ENCODE data around the gene PRSS53. TPM values are rescaled to one million over a fixed set of nuclear protein-coding genes. Genes with fewer than 3 reads are reported as not detected.
A peak's percentile ranks its signal among the peaks of the same experiment; 100 is the strongest.

PRSS53 gene
- total RNA-seq, 3 donors from 2014 or later, result 1.3 to 2.0 (median 1.3) TPM

DNA sequence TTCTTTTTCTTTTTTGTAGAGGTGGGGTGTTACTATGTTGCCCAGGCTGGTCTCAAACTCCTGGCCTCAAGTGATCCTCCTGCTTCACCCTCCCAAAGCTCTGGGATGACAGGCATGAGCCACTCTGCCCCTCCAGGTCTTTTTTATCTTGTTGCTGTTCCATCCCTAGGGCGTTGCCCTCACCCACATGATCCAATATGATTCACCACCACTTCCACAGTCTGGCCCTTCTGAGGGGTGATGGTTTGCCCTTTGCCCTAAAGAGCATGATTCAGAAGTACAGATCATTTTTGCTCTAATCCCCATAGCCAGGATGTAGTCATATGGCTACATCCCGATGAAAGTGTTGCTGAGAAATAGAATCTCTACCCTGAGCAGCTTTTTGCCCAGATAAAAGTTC, 36.6 kb downstream of the PRSS53 start:
- H3K27me3 ChIP-seq, result no peaks in the 10 kb centered on the region

DNA sequence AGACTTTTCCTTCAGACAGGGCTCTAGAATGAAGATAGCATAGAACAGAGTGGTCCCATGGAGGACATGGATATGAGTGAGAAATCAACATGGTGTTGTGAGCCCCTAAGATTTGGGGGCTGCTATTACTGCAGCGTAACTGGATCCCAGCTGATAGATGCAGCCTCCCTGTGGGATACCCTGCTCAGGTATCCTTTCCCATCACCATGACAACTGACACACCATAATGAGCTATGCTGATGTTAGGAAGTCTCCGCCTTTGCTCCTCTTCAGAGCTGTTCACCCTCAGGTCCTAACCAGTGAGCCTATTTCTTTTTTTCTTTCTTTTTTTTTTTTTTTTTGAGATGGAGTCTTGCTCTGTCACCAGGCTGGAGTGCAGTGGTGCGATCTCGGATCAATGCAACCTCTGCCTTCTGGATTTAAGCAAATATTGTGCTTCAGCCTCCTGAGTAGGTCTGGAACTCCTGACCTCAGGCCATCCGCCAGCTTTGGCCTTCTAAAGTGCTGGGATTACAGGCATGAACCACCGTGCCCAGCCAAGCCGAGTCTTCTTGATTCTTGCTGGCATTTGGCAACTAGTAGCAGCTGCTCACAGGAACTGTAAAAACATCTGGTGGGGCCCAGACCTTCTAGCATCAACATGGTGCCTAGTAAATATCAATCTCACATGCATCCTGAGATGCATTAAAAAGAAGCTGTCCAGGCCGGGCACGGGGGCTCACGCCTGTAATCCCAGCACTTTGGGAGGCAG, 38.3 kb downstream of the PRSS53 start:
- Histone ChIP-seq H3K36me3 (no peaks in the 10 kb centered on the region), H3K4me1 (no peaks in the 10 kb centered on the region), H3K4me3 (no peak overlapping the region), H3K9me3 (no peaks in the 10 kb centered on the region), H3K27me3 (no peaks in the 10 kb centered on the region), H3K27ac (no peak overlapping the region)
- no peak for TF ChIP-seq POLR2A (IDR thresholded peaks at IDR 0.05)
- TF ChIP-seq, protein P1, sequence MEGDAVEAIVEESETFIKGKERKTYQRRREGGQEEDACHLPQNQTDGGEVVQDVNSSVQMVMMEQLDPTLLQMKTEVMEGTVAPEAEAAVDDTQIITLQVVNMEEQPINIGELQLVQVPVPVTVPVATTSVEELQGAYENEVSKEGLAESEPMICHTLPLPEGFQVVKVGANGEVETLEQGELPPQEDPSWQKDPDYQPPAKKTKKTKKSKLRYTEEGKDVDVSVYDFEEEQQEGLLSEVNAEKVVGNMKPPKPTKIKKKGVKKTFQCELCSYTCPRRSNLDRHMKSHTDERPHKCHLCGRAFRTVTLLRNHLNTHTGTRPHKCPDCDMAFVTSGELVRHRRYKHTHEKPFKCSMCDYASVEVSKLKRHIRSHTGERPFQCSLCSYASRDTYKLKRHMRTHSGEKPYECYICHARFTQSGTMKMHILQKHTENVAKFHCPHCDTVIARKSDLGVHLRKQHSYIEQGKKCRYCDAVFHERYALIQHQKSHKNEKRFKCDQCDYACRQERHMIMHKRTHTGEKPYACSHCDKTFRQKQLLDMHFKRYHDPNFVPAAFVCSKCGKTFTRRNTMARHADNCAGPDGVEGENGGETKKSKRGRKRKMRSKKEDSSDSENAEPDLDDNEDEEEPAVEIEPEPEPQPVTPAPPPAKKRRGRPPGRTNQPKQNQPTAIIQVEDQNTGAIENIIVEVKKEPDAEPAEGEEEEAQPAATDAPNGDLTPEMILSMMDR (IDR thresholded peaks at IDR 0.05), result no peak
- TF ChIP-seq POLR2AphosphoS5 (IDR thresholded peaks at IDR 0.05), result no peak
- no peak for DNase-seq (ENCODE audit: low spot score in 2 of 2)
- intact Hi-C loops (cut with DNase I; ENCODE audit: low total_unique reads), result no loop called here

More for the DNA sequence above, 36.6 kb downstream of the PRSS53 start:
- intact Hi-C loops (cut with DNase I; ENCODE audit: low total_unique reads), result no loop called here
- no peak overlapping the region for H3K4me3 ChIP-seq
- no peaks in the 10 kb centered on the region for H3K36me3 ChIP-seq
- DNase-seq (ENCODE audit: low spot score in 2 of 2), result no peak
- H3K4me1 ChIP-seq, result no peaks in the 10 kb centered on the region
- TF ChIP-seq, protein P1 (IDR thresholded peaks at IDR 0.05), result no peak
- TF ChIP-seq POLR2AphosphoS5 (IDR thresholded peaks at IDR 0.05) (no peak), POLR2A (IDR thresholded peaks at IDR 0.05) (no peak)
- peak overlapping the region in 1 of 2 donors; percentile 34 for H3K27ac ChIP-seq
- H3K9me3 ChIP-seq, result no peaks in the 10 kb centered on the region

DNA sequence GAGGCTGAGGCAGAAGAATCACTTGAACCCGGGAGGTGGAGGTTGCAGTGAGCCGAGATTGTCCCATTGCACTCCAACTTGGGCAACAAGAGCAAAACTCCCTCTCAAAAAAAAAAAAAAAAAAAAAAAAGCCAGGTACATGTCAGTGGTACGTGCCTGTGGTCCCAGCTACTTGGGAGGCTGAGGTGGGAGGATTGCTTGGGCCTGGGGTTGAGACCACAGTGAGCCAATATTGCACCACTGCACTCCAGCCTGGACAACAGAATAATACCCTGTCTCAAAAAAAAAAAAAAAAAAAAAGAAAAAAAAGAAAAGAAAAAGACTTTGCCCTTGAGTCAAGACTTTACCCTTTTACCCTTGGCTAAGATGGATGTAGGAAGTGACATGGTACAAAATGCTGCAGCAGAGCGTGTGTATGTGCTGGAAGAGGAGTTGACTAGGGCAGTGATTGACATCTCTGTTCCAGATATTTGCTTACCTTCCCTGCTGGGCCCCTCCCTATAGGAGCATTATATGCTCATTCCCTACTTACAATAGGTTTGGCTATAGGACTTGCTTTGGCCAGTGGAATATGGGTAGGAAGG, 44.8 kb downstream of the PRSS53 start:
- H3K4me1 ChIP-seq, result no peaks in the 10 kb centered on the region
- peaks cover 5% of the 10 kb centered on the region for H3K36me3 ChIP-seq
- intact Hi-C loops (cut with DNase I; ENCODE audit: low total_unique reads), result no loop called here
- no peaks in the 10 kb centered on the region for H3K27me3 ChIP-seq
- no peaks in the 10 kb centered on the region for H3K9me3 ChIP-seq
- no peak overlapping the region for H3K27ac ChIP-seq
- DNase-seq (ENCODE audit: low spot score in 2 of 2), result no peak
- H3K4me3 ChIP-seq, result no peak overlapping the region
- TF ChIP-seq, protein P1 (IDR thresholded peaks at IDR 0.05), result no peak
- TF ChIP-seq POLR2AphosphoS5 (IDR thresholded peaks at IDR 0.05) (no peak), POLR2A (IDR thresholded peaks at IDR 0.05) (no peak)

DNA sequence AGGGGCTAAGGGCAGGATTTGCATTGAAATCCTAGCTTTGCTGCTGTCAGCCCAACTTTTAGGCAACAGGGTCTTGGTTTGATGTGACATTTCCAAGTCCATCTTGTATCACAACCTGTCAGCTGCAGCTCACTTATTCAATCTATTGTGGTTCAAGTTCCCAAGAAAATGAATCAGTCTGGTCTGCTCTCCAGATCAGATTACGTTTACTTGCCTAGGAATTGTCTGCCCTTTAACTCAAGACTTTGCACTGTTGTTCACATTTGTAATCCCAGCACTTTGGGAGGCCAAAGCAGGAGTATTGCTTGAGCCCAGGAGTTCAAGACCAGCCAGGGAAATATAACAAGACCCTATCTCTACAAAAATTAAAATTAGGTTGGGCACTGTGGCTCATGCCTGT, 45.4 kb downstream of the PRSS53 start:
- H3K27me3 ChIP-seq, result no peaks in the 10 kb centered on the region
- H3K27ac ChIP-seq, result no peak overlapping the region
- no peak for DNase-seq (ENCODE audit: low spot score in 2 of 2)
- intact Hi-C loops (cut with DNase I; ENCODE audit: low total_unique reads), result no loop called here
- TF ChIP-seq, protein P1 (IDR thresholded peaks at IDR 0.05), result no peak
- no peak for TF ChIP-seq POLR2AphosphoS5 (IDR thresholded peaks at IDR 0.05)
- no peak for TF ChIP-seq POLR2A (IDR thresholded peaks at IDR 0.05)
- H3K4me3 ChIP-seq, result no peak overlapping the region
- peaks cover 5% of the 10 kb centered on the region for H3K36me3 ChIP-seq
- H3K4me1 ChIP-seq, result no peaks in the 10 kb centered on the region
- H3K9me3 ChIP-seq, result no peaks in the 10 kb centered on the region

DNA sequence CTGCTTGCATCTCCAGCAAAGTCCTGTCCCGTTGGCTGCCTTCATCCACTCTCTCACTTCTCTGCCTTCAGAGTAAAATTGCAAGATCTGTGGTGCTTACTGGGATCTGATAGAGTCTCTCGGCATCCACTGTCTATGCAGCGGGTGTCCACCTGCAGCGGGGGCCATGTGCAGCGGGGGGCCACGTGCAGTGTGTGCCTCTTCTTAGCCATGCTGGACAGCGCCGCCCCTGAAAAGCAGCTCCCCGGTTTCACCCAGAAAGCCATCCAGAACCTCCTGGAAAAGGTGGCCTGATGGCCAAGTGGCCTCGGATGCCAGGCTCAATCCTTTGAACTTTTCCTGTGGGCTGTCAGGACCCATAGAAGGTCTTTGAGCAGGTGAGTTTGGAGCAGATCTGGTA, 45.9 kb downstream of the PRSS53 start:
- Histone ChIP-seq H3K4me3 (no peak overlapping the region), H3K9me3 (no peaks in the 10 kb centered on the region), H3K36me3 (peaks cover 5% of the 10 kb centered on the region), H3K27me3 (no peaks in the 10 kb centered on the region), H3K27ac (no peak overlapping the region), H3K4me1 (no peaks in the 10 kb centered on the region)
- no peak for DNase-seq (ENCODE audit: low spot score in 2 of 2)
- intact Hi-C loops (cut with DNase I; ENCODE audit: low total_unique reads), result no loop called here
- no peak for TF ChIP-seq POLR2A (IDR thresholded peaks at IDR 0.05)
- TF ChIP-seq, protein P1 (IDR thresholded peaks at IDR 0.05), result no peak
- no peak for TF ChIP-seq POLR2AphosphoS5 (IDR thresholded peaks at IDR 0.05)
